ENCODE data around the gene DNAJC27. TPM values are rescaled to one million over a fixed set of nuclear protein-coding genes. Genes with fewer than 3 reads are reported as not detected.

Gene DNAJC27
- total RNA-seq, 2 donors from 2014 or later: 6.2 to 6.5 TPM

- Histone ChIP-seq H3K9me3 (ENCODE audit: control insufficient read depth, low read length) (no peaks in the 10 kb centered on the region), H3K9ac (ENCODE audit: extremely low read depth, low read length, poor library complexity, severe bottlenecking) (peak overlapping the region; percentile 100), H3K27ac (ENCODE audit: low read depth, low read length) (peak overlapping the region; percentile 95), H3K27me3 (ENCODE audit: control insufficient read depth, insufficient read depth, low read length, poor library complexity, severe bottlenecking) (no peaks in the 10 kb centered on the region), H3K4me3 (ENCODE audit: low read length) (peak overlapping the region; percentile 92), H3K36me3 (ENCODE audit: control insufficient read depth, insufficient read depth, low read length) (no peaks in the 10 kb centered on the region), H3K4me1 (ENCODE audit: control insufficient read depth, insufficient read depth, low read length) (no peaks in the 10 kb centered on the region)
- DNase-seq: peak; percentile 71
- 2% methylated on average over 11 to 19 of the region's 19 CpGs for WGBS, 2 experiments (ENCODE audit: insufficient coverage in 1 of 2, insufficient read length in 1 of 2)
- H3K36me3 Mint-ChIP-seq (ENCODE audit: low read depth): no peaks in the 10 kb centered on the region
- peaks cover 4% of the 10 kb centered on the region for H3K4me1 Mint-ChIP-seq
- no peaks in the 10 kb centered on the region for H3K27me3 Mint-ChIP-seq (ENCODE audit: insufficient read depth)
- TF ChIP-seq CTCF (conservative IDR thresholded peaks at IDR 0.05): no peak
- peak overlapping the region; percentile 100 for H3K27ac Mint-ChIP-seq
- peak overlapping the region; percentile 95 for H3K4me3 Mint-ChIP-seq
- no peaks in the 10 kb centered on the region for H3K9me3 Mint-ChIP-seq
Observed at GRCh38 chr2:24972315-24972961, 683 bp upstream of the DNAJC27 start.

GRCh38 chr2:24971286-24971535 lies 544 bp downstream of the DNAJC27 start:
- peak overlapping the region; percentile 100 for H3K9ac ChIP-seq (ENCODE audit: extremely low read depth, low read length, poor library complexity, severe bottlenecking)
- H3K4me3 Mint-ChIP-seq: peak overlapping the region; percentile 95
- WGBS, 2 experiments (ENCODE audit: insufficient coverage in 1 of 2, insufficient read length in 1 of 2): 2% methylated on average over 15 to 23 of the region's 23 CpGs
- peak overlapping the region; percentile 100 for H3K27ac Mint-ChIP-seq
- H3K9me3 ChIP-seq (ENCODE audit: control insufficient read depth, low read length): no peaks in the 10 kb centered on the region
- no peaks in the 10 kb centered on the region for H3K4me1 ChIP-seq (ENCODE audit: control insufficient read depth, insufficient read depth, low read length)
- H3K27me3 Mint-ChIP-seq (ENCODE audit: insufficient read depth): no peaks in the 10 kb centered on the region
- H3K4me3 ChIP-seq (ENCODE audit: low read length): peak overlapping the region; percentile 92
- peaks cover 4% of the 10 kb centered on the region for H3K4me1 Mint-ChIP-seq
- H3K36me3 Mint-ChIP-seq (ENCODE audit: low read depth): peaks cover 8% of the 10 kb centered on the region
- no peaks in the 10 kb centered on the region for H3K27me3 ChIP-seq (ENCODE audit: control insufficient read depth, insufficient read depth, low read length, poor library complexity, severe bottlenecking)
- TF ChIP-seq CTCF (conservative IDR thresholded peaks at IDR 0.05): no peak
- H3K27ac ChIP-seq (ENCODE audit: low read depth, low read length): peak overlapping the region; percentile 95
- no peaks in the 10 kb centered on the region for H3K9me3 Mint-ChIP-seq
- H3K36me3 ChIP-seq (ENCODE audit: control insufficient read depth, insufficient read depth, low read length): peaks cover 8% of the 10 kb centered on the region
- DNase-seq: no peak

- no peaks in the 10 kb centered on the region for H3K27me3 Mint-ChIP-seq (ENCODE audit: insufficient read depth)
- H3K27ac Mint-ChIP-seq: peak overlapping the region; percentile 100
- Histone ChIP-seq H3K9ac (ENCODE audit: extremely low read depth, low read length, poor library complexity, severe bottlenecking) (peak overlapping the region; percentile 100), H3K4me3 (ENCODE audit: low read length) (peak overlapping the region; percentile 92), H3K9me3 (ENCODE audit: control insufficient read depth, low read length) (no peaks in the 10 kb centered on the region), H3K27me3 (ENCODE audit: control insufficient read depth, insufficient read depth, low read length, poor library complexity, severe bottlenecking) (no peaks in the 10 kb centered on the region), H3K4me1 (ENCODE audit: control insufficient read depth, insufficient read depth, low read length) (no peaks in the 10 kb centered on the region), H3K27ac (ENCODE audit: low read depth, low read length) (peak overlapping the region; percentile 95), H3K36me3 (ENCODE audit: control insufficient read depth, insufficient read depth, low read length) (peaks cover 12% of the 10 kb centered on the region)
- H3K4me3 Mint-ChIP-seq: peak overlapping the region; percentile 95
- H3K9me3 Mint-ChIP-seq: no peaks in the 10 kb centered on the region
- 77% methylated on average over 23 to 26 of the region's 27 CpGs for WGBS, 2 experiments (ENCODE audit: insufficient coverage in 1 of 2, insufficient read length in 1 of 2)
- H3K36me3 Mint-ChIP-seq (ENCODE audit: low read depth): peaks cover 13% of the 10 kb centered on the region
- DNase-seq: no peak
- TF ChIP-seq CTCF (conservative IDR thresholded peaks at IDR 0.05): no peak
- H3K4me1 Mint-ChIP-seq: peaks cover 4% of the 10 kb centered on the region
Observed at GRCh38 chr2:24970483-24971285, 1.1 kb downstream of the DNAJC27 start.
